GM21786 (cell line): ENCODE data around the gene CEP295NL.
"Not testable (repeated sequence)": the region's sequence is repeated elsewhere in the genome, so short reads cannot be mapped to it uniquely, and the experiment has no call there.

Source experiments
- ATAC-seq: cut with Tn5 transposase; IDR thresholded peaks from one replicate; pipeline ENCODE4 v1.9.1; 2021; ENCODE audit not compliant: unreplicated experiment

Gene CEP295NL

GRCh38 chr17:78910497-78911284, 7.7 kb upstream of the CEP295NL start:
- no peak for ATAC-seq

- no peak for ATAC-seq
These were observed 5.4 kb upstream of the CEP295NL start for GRCh38 chr17:78908426-78908825.

- ATAC-seq, result no peak
These were observed 2.5 kb upstream of the CEP295NL start for GRCh38 chr17:78905541-78905940.

GRCh38 chr17:78905116-78905515, 2.1 kb upstream of the CEP295NL start:
- no peak for ATAC-seq

- ATAC-seq, result no peak
These were observed 1.4 kb upstream of the CEP295NL start for GRCh38 chr17:78904371-78904770.

GRCh38 chr17:78902231-78902630, 770 bp downstream of the CEP295NL start:
- ATAC-seq, result not testable (repeated sequence)

- ATAC-seq, result no peak
These were observed 1.2 kb downstream of the CEP295NL start for GRCh38 chr17:78901806-78902205.

GRCh38 chr17:78900816-78901215, 2.2 kb downstream of the CEP295NL start:
- no peak for ATAC-seq

- ATAC-seq, result no peak
These were observed 3.4 kb downstream of the CEP295NL start for GRCh38 chr17:78899361-78900260.

- no peak for ATAC-seq
These were observed 4.1 kb downstream of the CEP295NL start for GRCh38 chr17:78898947-78899346.

GRCh38 chr17:78898075-78898836, 4.7 kb downstream of the CEP295NL start:
- ATAC-seq, result no peak

- no peak for ATAC-seq
These were observed 5.3 kb downstream of the CEP295NL start for GRCh38 chr17:78897664-78898047.

- no peak for ATAC-seq
These were observed 6.0 kb downstream of the CEP295NL start for GRCh38 chr17:78896834-78897663.

- no peak for ATAC-seq
These were observed 6.7 kb downstream of the CEP295NL start for GRCh38 chr17:78896091-78896833.

GRCh38 chr17:78895322-78895721, 7.7 kb downstream of the CEP295NL start:
- ATAC-seq, result no peak

- no peak for ATAC-seq
These were observed 9.3 kb downstream of the CEP295NL start for GRCh38 chr17:78893684-78894083.

- ATAC-seq, result no peak
These were observed 10.0 kb downstream of the CEP295NL start for GRCh38 chr17:78892936-78893379.

GRCh38 chr17:78892520-78892919, 10.5 kb downstream of the CEP295NL start:
- no peak for ATAC-seq

GRCh38 chr17:78892062-78892456, 10.9 kb downstream of the CEP295NL start:
- ATAC-seq, result no peak
